ENCODE data around the gene ENOX1. TPM values are rescaled to one million over a fixed set of nuclear protein-coding genes. Genes with fewer than 3 reads are reported as not detected.

The ENOX1 gene
- total and polyA plus RNA-seq, 2 of the 13 experiments (the other 11 are each of a cell fraction or from before 2014, with no cell fraction given) = not detected

- no peak for TF ChIP-seq ZSCAN9 (CRISPR knock-in tag; IDR thresholded peaks at IDR 0.05; ENCODE audit: borderline replicate concordance)
- TF ChIP-seq MTF2 (CRISPR knock-in tag; IDR thresholded peaks at IDR 0.05; ENCODE audit: borderline replicate concordance) = no peak
- no peak for TF ChIP-seq JDP2 (CRISPR knock-in tag; IDR thresholded peaks at IDR 0.05; ENCODE audit: borderline replicate concordance)
- no peak for TF ChIP-seq FOSL1 (CRISPR knock-in tag; IDR thresholded peaks at IDR 0.05; ENCODE audit: borderline replicate concordance)
- TF ChIP-seq HDAC1 (CRISPR knock-in tag; IDR thresholded peaks at IDR 0.05) = no peak
- no peak for TF ChIP-seq ZNF282 (IDR thresholded peaks at IDR 0.05; ENCODE audit: partially characterized antibody)
- TF ChIP-seq POGZ (CRISPR knock-in tag; IDR thresholded peaks at IDR 0.05) = no peak
Observed at GRCh38 chr13:43731296-43731695, 55.5 kb downstream of the ENOX1 start (continued).

- Histone ChIP-seq H3K9me3 (ENCODE audit: low read length) (no peaks in the 10 kb centered on the region), H4K20me1 (ENCODE audit: insufficient read depth, low read length) (no peaks in the 10 kb centered on the region), H3K4me2 (ENCODE audit: low read depth, low read length) (no peak overlapping the region), H3K36me3 (replicated peaks in 1 of 2; ENCODE audit: control insufficient read depth in 1 of 2, insufficient read depth in 2 of 2, low read length in 2 of 2) (no peaks in the 10 kb centered on the region), H2AFZ (ENCODE audit: low read length) (no peak overlapping the region), H3K79me2 (ENCODE audit: insufficient read depth, low read length) (no peaks in the 10 kb centered on the region), H3K4me3 (replicated peaks in 1 of 3; ENCODE audit: insufficient read depth in 1 of 3, low read depth in 2 of 3, low read length in 3 of 3) (no peak overlapping the region), H3K9ac (ENCODE audit: insufficient read depth, low read depth, low read length) (no peak overlapping the region), H3K27ac (ENCODE audit: extremely low read length, insufficient read depth, low read length) (no peak overlapping the region), H3K4me1 (ENCODE audit: insufficient read depth, low read length) (no peaks in the 10 kb centered on the region), H3K27me3 (ENCODE audit: control insufficient read depth in 1 of 2, insufficient read depth in 2 of 2, low read length in 2 of 2) (no peaks in the 10 kb centered on the region)
- DNase-seq (ENCODE audit: low spot score) = no peak
- ChIA-PET POLR2A (no interaction called here), CTCF (ENCODE audit: low intra/inter-chr PET ratio, low total read pairs) (no interaction called here)
- no TSS peak for BruUV-seq (replicated peaks)
- ATAC-seq = no peak
- 42% methylated on average over 3 of the region's 3 CpGs for WGBS (ENCODE audit: low lambda C conversion rate)
- FAIRE-seq = no peak
- no peak for TF ChIP-seq ZNF800 (CRISPR knock-in tag; IDR thresholded peaks at IDR 0.05)
- no peak for TF ChIP-seq PAF1 (CRISPR knock-in tag; IDR thresholded peaks at IDR 0.05)
- no peak for TF ChIP-seq TFDP2 (CRISPR knock-in tag; IDR thresholded peaks at IDR 0.05)
- TF ChIP-seq ZBTB43 (CRISPR knock-in tag; conservative IDR thresholded peaks at IDR 0.05) = no peak
- TF ChIP-seq ZNF850 (CRISPR knock-in tag; conservative IDR thresholded peaks at IDR 0.05) = no peak
- no peak for TF ChIP-seq SIN3B (IDR thresholded peaks at IDR 0.05; ENCODE audit: low read length)
- no peak for TF ChIP-seq SMYD3 (CRISPR knock-in tag; IDR thresholded peaks at IDR 0.05)
- no peak for TF ChIP-seq SP5 (CRISPR knock-in tag; IDR thresholded peaks at IDR 0.05; ENCODE audit: borderline replicate concordance, low read depth)
- TF ChIP-seq ZNF160 (CRISPR knock-in tag; IDR thresholded peaks at IDR 0.05) = no peak
- TF ChIP-seq ZNF788 (CRISPR knock-in tag; IDR thresholded peaks at IDR 0.05; ENCODE audit: borderline replicate concordance) = no peak
- no peak for TF ChIP-seq ZNF629 (CRISPR knock-in tag; conservative IDR thresholded peaks at IDR 0.05)
- TF ChIP-seq MTA3 (CRISPR knock-in tag; IDR thresholded peaks at IDR 0.05) = no peak
- in situ Hi-C loops (cut with HindIII; ENCODE audit: extremely low pct_ligation_motif_present, low pct_unique_long_range_greater_than_20kb) = no loop called here
- intact Hi-C loops (cut with micrococcal nuclease; ENCODE audit: unreplicated experiment) = no loop called here
Observed at GRCh38 chr13:43730642-43731041, 56.1 kb downstream of the ENOX1 start.

Data from HepG2 (cell line).